Amygdala (tissue), 56 donors: ENCODE measurements around the gene PTPRK.
A peak's percentile ranks its signal among the peaks of the same experiment; 100 is the strongest.
"Not testable (repeated sequence)": the region's sequence is repeated elsewhere in the genome, so short reads cannot be mapped to it uniquely, and the experiment has no call there.

ENCODE experiments used
- DNase-seq, 56 donors: peaks; one replicate each; lab custom pipeline; 2025; lab: John Stamatoyannopoulos, UW

The PTPRK gene

GRCh38 chr6:128492386-128492785 is 28.0 kb downstream of the PTPRK start:
- DNase-seq, result no peak

- peak in 1 of 56 donors; percentile 25 for DNase-seq
These were observed 28.7 kb downstream of the PTPRK start for GRCh38 chr6:128491610-128492206.

- DNase-seq, result no peak
These were observed 29.3 kb downstream of the PTPRK start for GRCh38 chr6:128491100-128491581.

GRCh38 chr6:128487746-128488145 is 32.7 kb downstream of the PTPRK start:
- DNase-seq, result no peak

GRCh38 chr6:128487055-128487454 is 33.3 kb downstream of the PTPRK start:
- DNase-seq, result no peak

GRCh38 chr6:128486580-128486979 is 33.8 kb downstream of the PTPRK start:
- DNase-seq, result not testable (repeated sequence)

- no peak for DNase-seq
These were observed 36.8 kb downstream of the PTPRK start for GRCh38 chr6:128483472-128484135.

GRCh38 chr6:128482642-128483041 is 37.8 kb downstream of the PTPRK start:
- peak in 3 of 56 donors; percentile 33 to 41 (median 38) for DNase-seq

- no peak for DNase-seq
These were observed 40.4 kb downstream of the PTPRK start for GRCh38 chr6:128479991-128480390.

- no peak for DNase-seq
These were observed 41.2 kb downstream of the PTPRK start for GRCh38 chr6:128479048-128479666.

- no peak for DNase-seq
These were observed 42.0 kb downstream of the PTPRK start for GRCh38 chr6:128478230-128479047.

GRCh38 chr6:128474933-128475332 is 45.5 kb downstream of the PTPRK start:
- no peak for DNase-seq

- DNase-seq, result no peak
These were observed 45.9 kb downstream of the PTPRK start for GRCh38 chr6:128474481-128474880.

GRCh38 chr6:128471907-128472306 is 48.5 kb downstream of the PTPRK start:
- DNase-seq, result no peak

GRCh38 chr6:128465368-128466343 is 54.7 kb downstream of the PTPRK start:
- DNase-seq, result no peak

GRCh38 chr6:128464790-128465189 is 55.6 kb downstream of the PTPRK start:
- no peak for DNase-seq

- DNase-seq, result no peak
These were observed 56.5 kb downstream of the PTPRK start for GRCh38 chr6:128463942-128464341.

- no peak for DNase-seq
These were observed 58.9 kb downstream of the PTPRK start for GRCh38 chr6:128461501-128461900.

GRCh38 chr6:128456510-128457230 is 63.7 kb downstream of the PTPRK start:
- no peak for DNase-seq
